Measurements from ENCODE around the gene ODAD3. TPM values are rescaled to one million over a fixed set of nuclear protein-coding genes. Genes with fewer than 3 reads are reported as not detected.

ODAD3 gene
- total RNA-seq, 2 experiments from 2014 or later, result 0.47 to 0.70 TPM

DNA sequence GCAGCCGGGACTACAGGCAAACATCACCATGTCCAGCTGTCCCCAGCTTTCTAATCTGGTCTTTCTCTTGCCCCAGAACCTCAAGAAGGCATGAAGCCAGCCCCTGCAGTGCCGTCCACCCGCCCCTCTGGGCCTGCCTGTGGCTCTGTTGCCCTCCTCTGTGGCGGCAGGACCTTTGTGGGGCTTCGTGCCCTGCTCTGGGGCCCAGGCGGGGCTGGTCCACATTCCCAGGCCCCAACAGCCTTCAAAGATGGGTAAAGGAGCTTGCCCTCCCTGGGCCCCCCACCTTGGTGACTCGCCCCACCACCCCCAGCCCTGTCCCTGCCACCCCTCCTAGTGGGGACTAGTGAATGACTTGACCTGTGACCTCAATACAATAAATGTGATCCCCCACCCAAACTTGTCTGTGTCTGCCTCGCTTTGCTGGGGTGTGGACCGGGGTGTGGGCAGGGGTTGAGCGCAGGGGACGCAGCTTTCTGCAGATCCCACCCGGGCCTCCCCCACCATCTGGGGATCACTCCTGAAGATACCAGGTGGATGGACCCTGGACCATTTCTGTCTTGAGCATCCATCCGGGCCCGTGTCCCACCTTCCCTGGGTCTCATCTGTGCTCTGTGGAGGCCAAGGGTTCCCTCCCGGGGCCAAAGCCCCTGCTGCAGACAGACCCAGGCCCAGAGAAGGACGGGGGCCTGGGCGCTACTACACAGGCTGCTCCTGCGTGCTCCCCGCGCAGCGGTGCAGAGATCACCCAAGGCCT is 15.8 kb upstream of the ODAD3 start:
- TF ChIP-seq, protein P1, sequence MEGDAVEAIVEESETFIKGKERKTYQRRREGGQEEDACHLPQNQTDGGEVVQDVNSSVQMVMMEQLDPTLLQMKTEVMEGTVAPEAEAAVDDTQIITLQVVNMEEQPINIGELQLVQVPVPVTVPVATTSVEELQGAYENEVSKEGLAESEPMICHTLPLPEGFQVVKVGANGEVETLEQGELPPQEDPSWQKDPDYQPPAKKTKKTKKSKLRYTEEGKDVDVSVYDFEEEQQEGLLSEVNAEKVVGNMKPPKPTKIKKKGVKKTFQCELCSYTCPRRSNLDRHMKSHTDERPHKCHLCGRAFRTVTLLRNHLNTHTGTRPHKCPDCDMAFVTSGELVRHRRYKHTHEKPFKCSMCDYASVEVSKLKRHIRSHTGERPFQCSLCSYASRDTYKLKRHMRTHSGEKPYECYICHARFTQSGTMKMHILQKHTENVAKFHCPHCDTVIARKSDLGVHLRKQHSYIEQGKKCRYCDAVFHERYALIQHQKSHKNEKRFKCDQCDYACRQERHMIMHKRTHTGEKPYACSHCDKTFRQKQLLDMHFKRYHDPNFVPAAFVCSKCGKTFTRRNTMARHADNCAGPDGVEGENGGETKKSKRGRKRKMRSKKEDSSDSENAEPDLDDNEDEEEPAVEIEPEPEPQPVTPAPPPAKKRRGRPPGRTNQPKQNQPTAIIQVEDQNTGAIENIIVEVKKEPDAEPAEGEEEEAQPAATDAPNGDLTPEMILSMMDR (IDR thresholded peaks at IDR 0.05), result no peak
- no peak overlapping the region for H3K4me3 Mint-ChIP-seq
- CTCF ChIA-PET, result no interaction called here
- no peaks in the 10 kb centered on the region for H3K27me3 Mint-ChIP-seq
- POLR2A ChIA-PET, result interaction anchor here (0.6 kb wide), 1 partner anchor 15 kb away, joined by 3 read pairs; no protein-coding TSS in a partner anchor
- no peaks in the 10 kb centered on the region for H3K4me1 Mint-ChIP-seq (ENCODE audit: low read depth)
- intact Hi-C loops (cut with micrococcal nuclease), result no loop called here
- H3K36me3 Mint-ChIP-seq (ENCODE audit: low read depth), result peaks cover 4% of the 10 kb centered on the region
- DNase-seq, result no peak
- H3K9me3 Mint-ChIP-seq, result no peaks in the 10 kb centered on the region
- ATAC-seq, result no peak
- H3K27ac Mint-ChIP-seq, result no peak overlapping the region

DNA sequence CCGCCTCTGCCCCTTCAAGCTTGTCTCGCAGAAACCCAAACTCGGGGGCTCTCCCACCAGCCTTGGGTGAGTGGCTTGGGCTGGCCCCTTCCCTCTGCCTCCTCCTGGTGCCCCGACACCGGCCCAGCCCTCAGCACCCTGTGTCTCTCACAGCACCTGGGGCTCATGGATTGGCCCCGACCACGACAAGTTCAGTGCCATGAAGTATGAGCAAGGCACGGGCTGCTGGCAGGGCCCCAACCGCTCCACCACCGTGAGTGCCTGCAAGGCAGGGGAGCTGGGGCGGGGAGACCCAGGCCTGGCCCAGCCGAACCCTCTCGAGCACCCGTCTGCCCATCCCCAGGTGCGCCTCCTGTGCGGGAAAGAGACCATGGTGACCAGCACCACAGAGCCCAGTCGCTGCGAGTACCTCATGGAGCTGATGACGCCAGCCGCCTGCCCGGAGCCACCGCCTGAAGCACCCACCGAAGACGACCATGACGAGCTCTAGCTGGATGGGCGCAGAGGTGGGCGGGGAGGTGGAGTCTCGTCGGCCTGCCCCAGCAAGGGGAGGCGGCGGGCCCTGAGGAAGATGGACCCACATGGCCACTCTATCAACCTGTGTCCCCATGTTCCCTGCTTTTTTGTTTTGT is 14.1 kb upstream of the ODAD3 start:
- H3K36me3 Mint-ChIP-seq (ENCODE audit: low read depth), result peaks cover 12% of the 10 kb centered on the region
- no peaks in the 10 kb centered on the region for H3K27me3 Mint-ChIP-seq
- TF ChIP-seq, protein P1 (IDR thresholded peaks at IDR 0.05), result no peak
- ChIA-PET CTCF (interaction anchor here (1.5 to 2.0 kb wide), 3 partner anchors 12 to 33 kb away, joined by 3 to 4 read pairs (median 4); partner anchors contain the start of genes ODAD3 and PRKCSH), POLR2A (no interaction called here)
- no peaks in the 10 kb centered on the region for H3K4me1 Mint-ChIP-seq (ENCODE audit: low read depth)
- no peak overlapping the region for H3K27ac Mint-ChIP-seq
- ATAC-seq (no peak), DNase-seq (no peak)
- H3K4me3 Mint-ChIP-seq, result no peak overlapping the region
- H3K9me3 Mint-ChIP-seq, result no peaks in the 10 kb centered on the region
- intact Hi-C loops (cut with micrococcal nuclease), result no loop called here

DNA sequence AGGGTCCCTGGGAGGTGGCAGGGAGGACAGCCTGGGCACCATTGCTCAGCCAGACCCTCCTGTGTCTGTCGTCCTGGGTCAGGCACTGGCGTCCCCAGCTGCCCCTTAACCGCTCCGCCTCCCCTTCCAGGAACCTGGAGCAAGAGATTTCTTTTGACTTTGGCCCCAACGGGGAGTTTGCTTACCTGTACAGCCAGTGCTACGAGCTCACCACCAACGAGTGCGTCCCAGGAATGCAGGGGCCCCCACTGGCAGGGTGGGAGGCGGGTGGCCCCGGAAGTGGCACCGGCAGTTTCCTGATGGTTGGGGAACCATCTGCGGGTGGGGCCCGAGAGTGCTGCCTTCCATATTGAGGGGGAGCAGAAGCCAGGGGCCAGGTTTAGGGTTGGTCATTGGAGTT is 13.5 kb upstream of the ODAD3 start:
- ATAC-seq, result no peak
- Mint-ChIP-seq H3K36me3 (ENCODE audit: low read depth) (peaks cover 14% of the 10 kb centered on the region), H3K4me3 (no peak overlapping the region), H3K9me3 (no peaks in the 10 kb centered on the region), H3K4me1 (ENCODE audit: low read depth) (no peaks in the 10 kb centered on the region), H3K27ac (no peak overlapping the region), H3K27me3 (no peaks in the 10 kb centered on the region)
- ChIA-PET CTCF (interaction anchor here (0.7 to 2.0 kb wide), 4 partner anchors 11 to 34 kb away, joined by 3 to 4 read pairs (median 4); partner anchors contain the start of genes ODAD3 and PRKCSH), POLR2A (no interaction called here)
- intact Hi-C loops (cut with micrococcal nuclease), result no loop called here
- no peak for DNase-seq
- TF ChIP-seq, protein P1 (IDR thresholded peaks at IDR 0.05), result no peak

DNA sequence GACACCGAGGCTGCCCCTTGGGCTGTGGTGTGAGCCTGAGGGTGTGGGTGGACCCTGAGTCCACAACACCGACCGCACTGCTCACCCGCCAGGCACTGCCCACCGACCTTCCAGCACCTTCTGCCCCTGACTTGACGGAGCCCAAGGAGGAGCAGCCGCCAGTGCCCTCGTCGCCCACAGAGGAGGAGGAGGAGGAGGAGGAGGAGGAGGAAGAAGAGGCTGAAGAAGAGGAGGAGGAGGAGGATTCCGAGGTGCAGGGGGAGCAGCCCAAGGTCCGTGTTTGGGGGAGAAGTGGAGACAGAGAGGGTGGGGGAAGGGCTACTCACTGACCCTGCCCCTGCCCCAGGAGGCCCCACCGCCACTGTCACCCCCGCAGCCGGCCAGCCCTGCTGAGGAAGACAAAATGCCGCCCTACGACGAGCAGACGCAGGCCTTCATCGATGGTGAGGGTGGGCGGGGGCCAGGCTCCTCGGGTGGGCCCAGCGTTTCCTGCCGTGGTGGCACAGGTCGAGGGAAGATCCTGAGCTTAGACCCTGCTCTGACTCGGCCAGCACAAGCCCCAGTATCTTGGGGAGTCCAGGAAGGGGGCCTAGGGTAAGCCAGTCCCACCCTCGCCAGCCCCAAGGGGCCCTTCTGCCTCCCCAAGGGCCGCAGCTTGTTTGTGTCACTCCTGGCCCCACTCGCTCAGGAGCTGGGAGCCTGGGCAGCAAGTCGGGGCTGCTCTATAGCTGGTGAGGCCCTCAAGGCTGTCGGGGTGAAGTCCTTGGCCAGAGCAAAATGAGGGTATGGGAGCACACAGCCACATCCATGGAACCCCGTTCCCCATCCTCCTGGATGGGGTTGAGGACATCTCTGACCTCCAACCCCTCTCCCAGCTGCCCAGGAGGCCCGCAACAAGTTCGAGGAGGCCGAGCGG is 12.7 kb upstream of the ODAD3 start:
- TF ChIP-seq, protein P1 (IDR thresholded peaks at IDR 0.05), result no peak
- Mint-ChIP-seq H3K36me3 (ENCODE audit: low read depth) (peaks cover 15% of the 10 kb centered on the region), H3K27me3 (no peaks in the 10 kb centered on the region), H3K9me3 (no peaks in the 10 kb centered on the region), H3K4me1 (ENCODE audit: low read depth) (no peaks in the 10 kb centered on the region), H3K27ac (no peak overlapping the region), H3K4me3 (no peak overlapping the region)
- ChIA-PET CTCF (interaction anchor here (0.7 to 2.0 kb wide), 4 partner anchors 11 to 35 kb away, joined by 3 to 4 read pairs (median 4); partner anchors contain the start of genes ODAD3 and PRKCSH), POLR2A (interaction anchor here (0.6 kb wide), 1 partner anchor 12 kb away, joined by 3 read pairs; the partner anchor contains the start of gene PRKCSH)
- ATAC-seq (no peak), DNase-seq (no peak)
- intact Hi-C loops (cut with micrococcal nuclease), result no loop called here

Measured in activated CD8-positive, alpha-beta T cell treated with anti-CD3 and anti-CD28 coated beads for 36 hours (primary cell).